Adrenal gland (tissue), 5 donors: Measurements from ENCODE around the gene PDE4C.

ENCODE experiments used
- POLR2A ChIP-seq, 2 donors: fragments of 450-650 bp; IDR thresholded peaks; one replicate each; pipeline ENCODE4 v1.6.1; 2017; ENCODE audit warnings: antibody characterized with exemption in 2 of 2, mild to moderate bottlenecking in 2 of 2, moderate library complexity in 1 of 2
- TF ChIP-seq, protein P1 (sequence below), 6 experiments: fragments of 450-650 bp in 4 of 6; fragments of 200-600 bp in 2 of 6; sonication (generic) in 1 of 6; IDR thresholded peaks; 1 replicate in 5 of 6; 2 replicates in 1 of 6; pipeline versions ENCODE4 v1.5.1 to v1.8.0; 2016 to 2021; ENCODE audit warnings: antibody characterized with exemption in 6 of 6, mild to moderate bottlenecking in 2 of 6, moderate library complexity in 1 of 6
- donor health status: DM: no; HTN: no; CAD: no.

DNA sequence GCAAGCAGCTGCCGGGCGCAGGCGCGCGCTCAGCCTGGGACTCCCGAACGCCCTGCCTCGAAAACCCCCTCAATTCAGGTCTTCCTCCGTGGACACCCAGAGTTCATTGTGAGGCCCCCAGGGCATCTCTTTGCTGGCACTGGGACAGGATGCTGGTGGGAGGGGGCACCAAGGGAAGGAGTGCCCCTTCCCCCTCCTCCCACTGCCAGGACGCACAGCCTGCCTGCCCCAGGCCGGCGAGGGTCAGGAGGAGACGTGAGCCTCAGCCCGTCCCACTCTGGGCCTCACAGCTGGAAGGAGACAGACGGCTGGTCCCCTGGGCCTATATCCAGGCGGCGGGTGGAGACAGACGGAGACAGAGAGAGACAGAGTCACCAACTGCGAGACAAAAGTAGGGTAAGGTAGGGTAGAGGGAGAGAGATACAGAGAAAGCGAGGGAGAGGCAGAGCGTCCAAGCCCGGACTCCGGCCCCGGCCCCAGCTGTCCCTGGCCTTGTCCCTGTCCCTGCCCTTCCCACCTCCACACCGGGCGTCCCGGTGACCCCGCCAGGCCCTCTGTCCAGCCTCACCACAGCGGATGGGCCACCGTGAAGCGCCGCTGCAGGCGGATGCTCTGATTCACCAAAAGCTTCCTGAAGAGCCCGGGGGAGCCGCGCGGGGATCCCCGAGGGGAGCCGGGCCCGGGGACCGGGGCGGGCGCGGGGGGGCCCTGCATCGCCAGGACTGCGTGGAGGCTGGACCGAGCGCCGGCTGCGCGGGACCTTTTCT is at the start of gene PDE4C:
- no peak for TF ChIP-seq POLR2A (IDR thresholded peaks at IDR 0.05)
- TF ChIP-seq, protein P1, sequence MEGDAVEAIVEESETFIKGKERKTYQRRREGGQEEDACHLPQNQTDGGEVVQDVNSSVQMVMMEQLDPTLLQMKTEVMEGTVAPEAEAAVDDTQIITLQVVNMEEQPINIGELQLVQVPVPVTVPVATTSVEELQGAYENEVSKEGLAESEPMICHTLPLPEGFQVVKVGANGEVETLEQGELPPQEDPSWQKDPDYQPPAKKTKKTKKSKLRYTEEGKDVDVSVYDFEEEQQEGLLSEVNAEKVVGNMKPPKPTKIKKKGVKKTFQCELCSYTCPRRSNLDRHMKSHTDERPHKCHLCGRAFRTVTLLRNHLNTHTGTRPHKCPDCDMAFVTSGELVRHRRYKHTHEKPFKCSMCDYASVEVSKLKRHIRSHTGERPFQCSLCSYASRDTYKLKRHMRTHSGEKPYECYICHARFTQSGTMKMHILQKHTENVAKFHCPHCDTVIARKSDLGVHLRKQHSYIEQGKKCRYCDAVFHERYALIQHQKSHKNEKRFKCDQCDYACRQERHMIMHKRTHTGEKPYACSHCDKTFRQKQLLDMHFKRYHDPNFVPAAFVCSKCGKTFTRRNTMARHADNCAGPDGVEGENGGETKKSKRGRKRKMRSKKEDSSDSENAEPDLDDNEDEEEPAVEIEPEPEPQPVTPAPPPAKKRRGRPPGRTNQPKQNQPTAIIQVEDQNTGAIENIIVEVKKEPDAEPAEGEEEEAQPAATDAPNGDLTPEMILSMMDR (IDR thresholded peaks at IDR 0.05), result no peak
